ENCODE data around the gene KLF12. TPM values are rescaled to one million over a fixed set of nuclear protein-coding genes. Genes with fewer than 3 reads are reported as not detected.

KLF12 gene
- total RNA-seq, 1 experiment from 2014 or later = 9.7 TPM

DNA sequence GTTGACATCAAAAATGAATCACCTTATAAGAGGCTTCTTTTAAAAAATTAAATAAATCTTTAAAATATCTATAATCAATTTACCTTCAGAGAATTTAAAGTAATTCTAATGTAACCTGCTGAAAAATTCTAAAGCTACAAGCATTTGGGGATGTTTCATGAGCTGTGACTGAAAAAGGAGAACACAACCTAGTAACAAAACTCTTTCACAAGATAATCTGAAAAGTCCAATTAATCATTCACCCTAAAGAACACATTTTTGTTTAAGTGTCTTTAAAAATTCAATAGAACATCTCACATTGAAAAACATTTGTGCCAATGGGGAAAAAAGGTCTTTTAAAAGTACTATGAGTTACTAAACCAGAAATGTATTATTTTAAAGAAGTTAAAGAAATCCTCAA, 22.8 kb downstream of the KLF12 start:
- Histone ChIP-seq H3K9ac (ENCODE audit: extremely low read depth, insufficient read length, low read length) (no peak overlapping the region), H2AFZ (ENCODE audit: low read length) (no peak overlapping the region), H3K9me3 (ENCODE audit: control insufficient read depth, low read depth, low read length) (no peaks in the 10 kb centered on the region), H4K5ac (ENCODE audit: insufficient read length, low read depth, low read length) (no peak overlapping the region), H3K4me1 (ENCODE audit: insufficient read depth, low read length) (no peaks in the 10 kb centered on the region; the same call in 1 of the 2 replicates), H4K20me1 (ENCODE audit: control insufficient read depth, insufficient read depth, insufficient read length) (no peaks in the 10 kb centered on the region), H3K79me1 (ENCODE audit: insufficient read depth, low read depth, low read length, poor library complexity, severe bottlenecking) (no peaks in the 10 kb centered on the region), H3K79me2 (ENCODE audit: insufficient read depth, low read length) (no peaks in the 10 kb centered on the region; the same call in 1 of the 2 replicates), H2BK20ac (ENCODE audit: low read depth, low read length, poor library complexity, severe bottlenecking) (no peak overlapping the region), H4K8ac (replicated peaks; ENCODE audit: insufficient read length, low read depth, low read length) (no peak overlapping the region), H3K27ac (ENCODE audit: insufficient read length, low read depth, low read length) (no peak overlapping the region), H2BK120ac (ENCODE audit: low read depth, low read length, poor library complexity, severe bottlenecking) (no peak overlapping the region), H3K56ac (ENCODE audit: insufficient read length, low read depth, low read length) (no peak overlapping the region), H2BK15ac (ENCODE audit: low read depth, low read length) (no peak overlapping the region), H3K18ac (ENCODE audit: insufficient read length, low read depth, low read length) (no peak overlapping the region), H3K14ac (ENCODE audit: insufficient read depth, low read length) (no peak overlapping the region), H3K4ac (ENCODE audit: low read depth, low read length) (no peak overlapping the region), H3K4me2 (ENCODE audit: insufficient read depth, insufficient read length, low read length) (no peak overlapping the region), H3T11ph (ENCODE audit: low read length) (no peak overlapping the region), H2AK5ac (ENCODE audit: insufficient read length, low read length) (no peak overlapping the region), H3K27me3 (ENCODE audit: insufficient read depth, low read length) (no peaks in the 10 kb centered on the region), H3K23me2 (ENCODE audit: insufficient read length, low read depth, low read length, poor library complexity, severe bottlenecking) (no peaks in the 10 kb centered on the region), H2BK12ac (ENCODE audit: insufficient read length, low read depth, low read length) (no peak overlapping the region), H3K23ac (ENCODE audit: insufficient read length, low read depth, low read length) (no peak overlapping the region), H2BK5ac (ENCODE audit: insufficient read length, low read length) (no peak overlapping the region), H4K91ac (ENCODE audit: insufficient read length, low read depth, low read length) (no peak overlapping the region)
- H3K9me3 Mint-ChIP-seq = peaks cover 0 to 5% of the 10 kb centered on the region in 2 experiments; a peak in 4 of 5 replicates
- H3K4me3 Mint-ChIP-seq = no peak overlapping the region
- TF ChIP-seq, protein P1, sequence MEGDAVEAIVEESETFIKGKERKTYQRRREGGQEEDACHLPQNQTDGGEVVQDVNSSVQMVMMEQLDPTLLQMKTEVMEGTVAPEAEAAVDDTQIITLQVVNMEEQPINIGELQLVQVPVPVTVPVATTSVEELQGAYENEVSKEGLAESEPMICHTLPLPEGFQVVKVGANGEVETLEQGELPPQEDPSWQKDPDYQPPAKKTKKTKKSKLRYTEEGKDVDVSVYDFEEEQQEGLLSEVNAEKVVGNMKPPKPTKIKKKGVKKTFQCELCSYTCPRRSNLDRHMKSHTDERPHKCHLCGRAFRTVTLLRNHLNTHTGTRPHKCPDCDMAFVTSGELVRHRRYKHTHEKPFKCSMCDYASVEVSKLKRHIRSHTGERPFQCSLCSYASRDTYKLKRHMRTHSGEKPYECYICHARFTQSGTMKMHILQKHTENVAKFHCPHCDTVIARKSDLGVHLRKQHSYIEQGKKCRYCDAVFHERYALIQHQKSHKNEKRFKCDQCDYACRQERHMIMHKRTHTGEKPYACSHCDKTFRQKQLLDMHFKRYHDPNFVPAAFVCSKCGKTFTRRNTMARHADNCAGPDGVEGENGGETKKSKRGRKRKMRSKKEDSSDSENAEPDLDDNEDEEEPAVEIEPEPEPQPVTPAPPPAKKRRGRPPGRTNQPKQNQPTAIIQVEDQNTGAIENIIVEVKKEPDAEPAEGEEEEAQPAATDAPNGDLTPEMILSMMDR (conservative IDR thresholded peaks at IDR 0.05) = no peak
- peaks cover 5 to 17% (median 9%) of the 10 kb centered on the region in 3 experiments; a peak in 6 of 7 replicates for H3K36me3 Mint-ChIP-seq (ENCODE audit: insufficient read depth in 1 of 3, low read depth in 3 of 3)
- no peaks in the 10 kb centered on the region for H3K27me3 Mint-ChIP-seq (ENCODE audit: low read depth)
- DNase-seq = no peak
- no peak overlapping the region for H3K27ac Mint-ChIP-seq
- H3K4me1 Mint-ChIP-seq = peaks cover 6 to 12% of the 10 kb centered on the region in 2 experiments

Measured in H9 (cell line).